ENCODE results near the gene DYRK1A.

DYRK1A gene

DNA sequence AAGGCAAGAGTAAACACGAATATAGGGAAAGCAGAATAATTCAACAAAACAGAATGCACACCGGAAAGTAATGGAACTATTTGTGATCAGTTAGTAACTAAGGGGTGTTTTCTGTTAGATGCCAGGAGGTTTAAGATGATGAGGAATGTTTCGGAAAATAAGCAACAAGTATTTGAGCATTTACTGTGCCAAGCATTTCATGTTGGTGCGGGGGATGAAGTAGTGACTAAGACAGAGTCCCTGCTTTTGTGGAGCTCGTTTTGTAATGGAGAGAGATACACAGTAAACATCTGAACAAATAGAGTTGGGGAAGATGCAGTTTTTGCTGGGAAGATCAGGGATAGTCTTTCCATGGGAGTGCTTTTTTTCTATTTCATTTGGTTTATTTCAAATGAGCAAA, 78.7 kb downstream of the DYRK1A start:
- no peak overlapping the region for H3K23ac ChIP-seq (ENCODE audit: low read depth, low read length, poor library complexity)
- no peak overlapping the region for H3K18ac ChIP-seq (ENCODE audit: low read length)
- no peak overlapping the region for H2BK15ac ChIP-seq (ENCODE audit: low read length)
- no peak for DNase-seq (ENCODE audit: low spot score)
- H2BK120ac ChIP-seq (ENCODE audit: low read depth, low read length) = no peak overlapping the region
- no peak overlapping the region for H2AFZ ChIP-seq (ENCODE audit: low read length)
- H2BK12ac ChIP-seq (ENCODE audit: low read length) = no peak overlapping the region
- WGBS, 2 donors (ENCODE audit: extremely low coverage in 2 of 2, insufficient read length in 2 of 2, insufficient replicate concordance in 1 of 2) = no CpG with 5 or more reads among the region's 5 CpGs
- H4K8ac ChIP-seq (ENCODE audit: low read depth, low read length) = no peak overlapping the region
- peaks cover 2 to 39% of the 10 kb centered on the region in 2 donors for H3K36me3 ChIP-seq (replicated peaks in 1 of 2; ENCODE audit: control insufficient read depth in 2 of 2, insufficient read depth in 2 of 2, low read length in 2 of 2)
- peaks cover 15 to 24% of the 10 kb centered on the region in 2 donors for H3K4me1 ChIP-seq (ENCODE audit: control insufficient read depth in 2 of 2, insufficient read depth in 1 of 2, low read depth in 1 of 2, low read length in 2 of 2)
- peaks cover 0 to 24% of the 10 kb centered on the region in 2 donors for H3K9me3 ChIP-seq (replicated peaks in 1 of 2; ENCODE audit: control insufficient read depth in 2 of 2, insufficient read depth in 1 of 2, low read depth in 1 of 2, low read length in 2 of 2)
- H3K14ac ChIP-seq (ENCODE audit: low read length) = no peak overlapping the region
- H4K91ac ChIP-seq (ENCODE audit: low read depth, low read length, poor library complexity) = no peak overlapping the region
- no peak overlapping the region for H3K27ac ChIP-seq (replicated peaks; ENCODE audit: low read length)
- no peak overlapping the region for H3K4ac ChIP-seq (ENCODE audit: low read length)
- no peak overlapping the region for H3K4me3 ChIP-seq (ENCODE audit: low read length in 2 of 2)
- no peaks in the 10 kb centered on the region for H3K27me3 ChIP-seq (ENCODE audit: control insufficient read depth in 3 of 3, insufficient read depth in 3 of 3, low read depth in 1 of 3, low read length in 3 of 3)
- H2BK5ac ChIP-seq (ENCODE audit: low read length) = no peak overlapping the region
- H3K4me2 ChIP-seq (ENCODE audit: insufficient read depth, low read length, poor library complexity, severe bottlenecking) = no peak overlapping the region
- H3K9ac ChIP-seq (ENCODE audit: low read depth, low read length, poor library complexity) = no peak overlapping the region
- no peak overlapping the region for H2AK5ac ChIP-seq (ENCODE audit: low read depth, low read length)
- H3K79me1 ChIP-seq (ENCODE audit: low read depth, low read length) = peaks cover 4% of the 10 kb centered on the region

DNA sequence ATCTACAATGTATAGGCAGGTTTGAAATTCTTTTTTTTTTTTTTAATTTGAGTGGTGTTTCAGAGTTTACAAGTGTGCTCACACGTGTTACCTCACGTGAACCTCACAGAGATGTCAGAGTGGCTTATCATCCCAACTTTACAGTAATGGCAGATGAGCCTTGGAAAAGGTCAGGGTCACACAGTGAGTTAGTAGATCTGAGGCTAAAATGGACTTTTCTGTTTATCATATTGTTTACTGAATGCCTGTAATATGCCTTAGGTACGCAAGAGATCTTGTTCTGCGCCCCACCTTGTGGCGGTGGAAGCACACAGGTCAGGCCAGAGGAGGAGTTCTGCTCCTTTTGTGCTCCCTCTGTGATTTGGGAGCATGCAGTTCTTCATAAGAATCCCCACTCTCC, 80.0 kb downstream of the DYRK1A start:
- H3K18ac ChIP-seq (ENCODE audit: low read length) = no peak overlapping the region
- H2BK5ac ChIP-seq (ENCODE audit: low read length) = no peak overlapping the region
- no peak overlapping the region for H3K9ac ChIP-seq (ENCODE audit: low read depth, low read length, poor library complexity)
- peaks cover 0 to 11% of the 10 kb centered on the region in 2 donors for H3K9me3 ChIP-seq (replicated peaks in 1 of 2; ENCODE audit: control insufficient read depth in 2 of 2, insufficient read depth in 1 of 2, low read depth in 1 of 2, low read length in 2 of 2)
- H4K8ac ChIP-seq (ENCODE audit: low read depth, low read length) = no peak overlapping the region
- no peak overlapping the region for H3K4me3 ChIP-seq (ENCODE audit: low read length in 2 of 2)
- peaks cover 2 to 42% of the 10 kb centered on the region in 2 donors for H3K36me3 ChIP-seq (replicated peaks in 1 of 2; ENCODE audit: control insufficient read depth in 2 of 2, insufficient read depth in 2 of 2, low read length in 2 of 2)
- peaks cover 17 to 24% of the 10 kb centered on the region in 2 donors for H3K4me1 ChIP-seq (ENCODE audit: control insufficient read depth in 2 of 2, insufficient read depth in 1 of 2, low read depth in 1 of 2, low read length in 2 of 2)
- no peak overlapping the region for H3K23ac ChIP-seq (ENCODE audit: low read depth, low read length, poor library complexity)
- H2AFZ ChIP-seq (ENCODE audit: low read length) = no peak overlapping the region
- no peak overlapping the region for H2BK15ac ChIP-seq (ENCODE audit: low read length)
- H3K27ac ChIP-seq (replicated peaks; ENCODE audit: low read length) = peak overlapping the region; percentile 52
- WGBS, 2 donors (ENCODE audit: extremely low coverage in 2 of 2, insufficient read length in 2 of 2, insufficient replicate concordance in 1 of 2) = no CpG with 5 or more reads among the region's 5 CpGs
- no peaks in the 10 kb centered on the region for H3K27me3 ChIP-seq (ENCODE audit: control insufficient read depth in 3 of 3, insufficient read depth in 3 of 3, low read depth in 1 of 3, low read length in 3 of 3)
- no peak overlapping the region for H3K4ac ChIP-seq (ENCODE audit: low read length)
- DNase-seq (ENCODE audit: low spot score) = no peak
- peaks cover 4% of the 10 kb centered on the region for H3K79me1 ChIP-seq (ENCODE audit: low read depth, low read length)
- H3K4me2 ChIP-seq (ENCODE audit: insufficient read depth, low read length, poor library complexity, severe bottlenecking) = peak overlapping the region; percentile 15
- H2BK120ac ChIP-seq (ENCODE audit: low read depth, low read length) = no peak overlapping the region
- H2AK5ac ChIP-seq (ENCODE audit: low read depth, low read length) = no peak overlapping the region
- H2BK12ac ChIP-seq (ENCODE audit: low read length) = no peak overlapping the region
- H4K91ac ChIP-seq (ENCODE audit: low read depth, low read length, poor library complexity) = no peak overlapping the region
- no peak overlapping the region for H3K14ac ChIP-seq (ENCODE audit: low read length)

GRCh38 chr21:37447288-37447936, 80.8 kb downstream of the DYRK1A start:
- peak overlapping the region; percentile 31 for H3K27ac ChIP-seq (replicated peaks; ENCODE audit: low read length)

DNA sequence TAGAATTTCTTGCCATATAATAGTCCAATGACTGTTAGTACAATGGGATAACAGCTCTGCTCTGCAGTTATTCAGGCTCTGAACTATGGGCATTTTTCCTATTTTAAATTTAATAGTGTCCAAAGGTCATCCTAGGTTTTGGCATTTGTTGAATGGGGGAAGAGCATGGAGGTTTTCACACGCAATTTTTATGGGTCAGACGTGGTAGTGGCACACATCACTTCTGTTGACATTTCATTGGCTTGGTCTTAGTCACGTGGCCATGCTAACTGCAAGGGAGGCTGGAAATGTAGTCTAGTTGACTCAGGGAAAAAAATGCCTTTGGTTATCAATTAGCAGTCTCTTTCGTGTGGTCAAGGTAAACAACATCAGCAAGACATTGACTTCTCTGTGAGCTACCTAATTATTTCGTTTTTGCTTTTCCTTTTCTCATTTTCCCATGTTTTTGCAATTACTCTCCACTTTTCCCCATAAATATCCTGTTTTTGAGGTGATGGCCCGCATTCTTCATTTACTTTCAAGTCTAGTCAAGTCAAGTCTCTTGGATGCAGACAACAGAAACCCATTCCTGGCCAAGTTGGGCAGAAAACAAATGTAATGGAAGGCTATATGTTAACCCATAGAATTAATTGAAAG, 82.8 kb downstream of the DYRK1A start:
- Histone ChIP-seq H2BK15ac (ENCODE audit: low read length) (no peak overlapping the region), H2AK5ac (ENCODE audit: low read depth, low read length) (no peak overlapping the region), H3K27ac (replicated peaks; ENCODE audit: low read length) (no peak overlapping the region), H3K4me1 (ENCODE audit: control insufficient read depth in 2 of 2, insufficient read depth in 1 of 2, low read depth in 1 of 2, low read length in 2 of 2) (peaks cover 22 to 30% of the 10 kb centered on the region in 2 donors), H3K4me3 (ENCODE audit: low read length in 2 of 2) (no peak overlapping the region), H2AFZ (ENCODE audit: low read length) (no peak overlapping the region), H3K14ac (ENCODE audit: low read length) (no peak overlapping the region), H3K23ac (ENCODE audit: low read depth, low read length, poor library complexity) (no peak overlapping the region), H3K79me1 (ENCODE audit: low read depth, low read length) (peaks cover 8% of the 10 kb centered on the region), H3K9me3 (replicated peaks in 1 of 2; ENCODE audit: control insufficient read depth in 2 of 2, insufficient read depth in 1 of 2, low read depth in 1 of 2, low read length in 2 of 2) (no peaks in the 10 kb centered on the region), H3K27me3 (ENCODE audit: control insufficient read depth in 3 of 3, insufficient read depth in 3 of 3, low read depth in 1 of 3, low read length in 3 of 3) (no peaks in the 10 kb centered on the region), H3K4me2 (ENCODE audit: insufficient read depth, low read length, poor library complexity, severe bottlenecking) (no peak overlapping the region), H2BK120ac (ENCODE audit: low read depth, low read length) (no peak overlapping the region), H3K4ac (ENCODE audit: low read length) (no peak overlapping the region), H4K8ac (ENCODE audit: low read depth, low read length) (no peak overlapping the region), H2BK12ac (ENCODE audit: low read length) (no peak overlapping the region), H4K91ac (ENCODE audit: low read depth, low read length, poor library complexity) (no peak overlapping the region), H2BK5ac (ENCODE audit: low read length) (no peak overlapping the region), H3K9ac (ENCODE audit: low read depth, low read length, poor library complexity) (no peak overlapping the region), H3K36me3 (replicated peaks in 1 of 2; ENCODE audit: control insufficient read depth in 2 of 2, insufficient read depth in 2 of 2, low read length in 2 of 2) (peaks cover 3 to 24% of the 10 kb centered on the region in 2 donors), H3K18ac (ENCODE audit: low read length) (no peak overlapping the region)
- no peak for DNase-seq (ENCODE audit: low spot score)
- WGBS, 2 donors (ENCODE audit: extremely low coverage in 2 of 2, insufficient read length in 2 of 2, insufficient replicate concordance in 1 of 2) = no CpG with 5 or more reads among the region's 6 CpGs

More at GRCh38 chr21:37447288-37447936, 80.8 kb downstream of the DYRK1A start:
- Histone ChIP-seq H3K18ac (ENCODE audit: low read length) (no peak overlapping the region), H2BK5ac (ENCODE audit: low read length) (no peak overlapping the region), H3K36me3 (replicated peaks in 1 of 2; ENCODE audit: control insufficient read depth in 2 of 2, insufficient read depth in 2 of 2, low read length in 2 of 2) (peaks cover 2 to 39% of the 10 kb centered on the region in 2 donors), H2BK15ac (ENCODE audit: low read length) (no peak overlapping the region), H3K9me3 (replicated peaks in 1 of 2; ENCODE audit: control insufficient read depth in 2 of 2, insufficient read depth in 1 of 2, low read depth in 1 of 2, low read length in 2 of 2) (peaks cover 0 to 4% of the 10 kb centered on the region in 2 donors), H4K8ac (ENCODE audit: low read depth, low read length) (no peak overlapping the region), H3K27me3 (ENCODE audit: control insufficient read depth in 3 of 3, insufficient read depth in 3 of 3, low read depth in 1 of 3, low read length in 3 of 3) (no peaks in the 10 kb centered on the region), H3K4ac (ENCODE audit: low read length) (no peak overlapping the region), H2AFZ (ENCODE audit: low read length) (no peak overlapping the region), H3K23ac (ENCODE audit: low read depth, low read length, poor library complexity) (no peak overlapping the region), H3K14ac (ENCODE audit: low read length) (no peak overlapping the region), H3K79me1 (ENCODE audit: low read depth, low read length) (peaks cover 5% of the 10 kb centered on the region), H2BK12ac (ENCODE audit: low read length) (no peak overlapping the region), H2AK5ac (ENCODE audit: low read depth, low read length) (no peak overlapping the region), H3K4me3 (ENCODE audit: low read length in 2 of 2) (no peak overlapping the region), H3K4me2 (ENCODE audit: insufficient read depth, low read length, poor library complexity, severe bottlenecking) (no peak overlapping the region), H3K9ac (ENCODE audit: low read depth, low read length, poor library complexity) (no peak overlapping the region), H3K4me1 (ENCODE audit: control insufficient read depth in 2 of 2, insufficient read depth in 1 of 2, low read depth in 1 of 2, low read length in 2 of 2) (peaks cover 24 to 29% of the 10 kb centered on the region in 2 donors), H2BK120ac (ENCODE audit: low read depth, low read length) (no peak overlapping the region), H4K91ac (ENCODE audit: low read depth, low read length, poor library complexity) (no peak overlapping the region)
- no peak for DNase-seq (ENCODE audit: low spot score)
- 100% methylated on average over 2 of the region's 7 CpGs; no CpG with 5 or more reads in 1 of the 2 donors for WGBS, 2 donors (ENCODE audit: extremely low coverage in 2 of 2, insufficient read length in 2 of 2, insufficient replicate concordance in 1 of 2)

All from neuronal stem cell (in vitro differentiated cells).